ENCODE results near the gene CYB561.

The CYB561 gene

GRCh38 chr17:63448655-63449054, 2.5 kb upstream of the CYB561 start:
- no peak for FAIRE-seq

GRCh38 chr17:63447471-63448009, 1.4 kb upstream of the CYB561 start:
- no peak for FAIRE-seq

- FAIRE-seq = no peak
These were observed 806 bp upstream of the CYB561 start for GRCh38 chr17:63446753-63447470.

GRCh38 chr17:63445571-63445953, 544 bp downstream of the CYB561 start:
- FAIRE-seq = no peak

DNA sequence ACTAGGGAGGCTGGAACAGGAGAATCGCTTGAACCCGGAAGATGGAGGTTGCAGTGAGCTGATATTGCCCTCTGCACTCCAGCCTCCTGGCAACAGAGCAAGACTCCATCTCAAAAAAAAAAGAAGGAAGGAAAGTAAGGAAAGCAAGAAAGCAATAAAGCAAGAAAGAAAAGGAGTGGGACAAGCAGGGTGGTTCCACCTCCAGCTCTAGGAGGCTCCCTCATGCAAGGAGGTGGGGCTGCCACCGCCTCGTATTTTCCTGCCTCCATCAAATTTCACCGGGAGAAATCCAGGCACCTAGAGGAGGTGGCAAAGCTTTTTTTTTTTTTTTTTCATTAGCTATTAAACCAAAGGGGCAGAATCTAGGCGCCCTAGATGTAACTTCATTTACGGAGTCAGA, 1.0 kb downstream of the CYB561 start:
- no peak for FAIRE-seq

- no peak for FAIRE-seq
These were observed 1.6 kb downstream of the CYB561 start for GRCh38 chr17:63444457-63444856.

DNA sequence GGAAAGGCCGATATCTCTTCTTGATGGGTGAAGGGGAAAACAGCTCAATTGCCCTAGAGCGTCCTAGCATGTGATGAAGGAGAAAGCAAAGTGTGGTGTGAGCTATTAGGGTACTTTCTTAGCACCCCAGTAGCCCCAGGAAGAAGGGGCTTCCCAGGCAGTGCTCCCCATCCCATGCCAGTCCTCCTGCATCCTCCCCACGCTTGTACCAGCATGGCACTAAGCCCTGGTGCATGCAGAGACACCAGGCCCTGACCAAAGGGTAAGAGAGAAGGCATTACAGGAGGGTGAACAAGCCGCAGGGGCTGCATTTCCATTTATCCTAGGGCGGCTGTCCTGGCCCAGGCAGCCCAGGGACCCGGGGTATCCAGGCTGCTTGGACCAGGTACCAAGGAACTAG, 3.1 kb downstream of the CYB561 start:
- no peak for FAIRE-seq

DNA sequence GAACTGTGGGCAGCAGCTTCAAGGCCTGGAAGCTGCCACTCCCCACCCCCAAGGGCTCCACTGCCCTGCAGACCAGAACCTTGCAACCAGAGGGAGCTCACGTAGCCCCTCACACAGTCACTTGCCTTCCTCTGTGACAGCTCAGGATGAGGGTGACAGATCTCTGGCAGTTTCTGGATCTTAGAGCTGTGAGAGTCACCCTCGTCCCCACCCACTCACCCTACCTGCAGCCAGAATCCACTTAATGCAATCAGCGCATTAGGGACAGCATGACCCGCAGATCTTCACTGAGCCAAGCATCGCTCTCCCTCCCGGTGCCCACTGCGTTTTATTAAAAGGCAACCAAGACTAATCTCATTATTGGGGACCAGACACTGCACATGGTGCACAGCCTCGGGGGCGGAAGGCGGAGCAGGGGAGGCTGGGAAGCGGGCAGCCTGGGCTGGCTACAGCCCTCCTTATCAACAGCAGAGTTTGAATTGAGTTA, 3.5 kb downstream of the CYB561 start:
- FAIRE-seq = no peak

- FAIRE-seq = no peak
These were observed 4.0 kb downstream of the CYB561 start for GRCh38 chr17:63442074-63442473.

DNA sequence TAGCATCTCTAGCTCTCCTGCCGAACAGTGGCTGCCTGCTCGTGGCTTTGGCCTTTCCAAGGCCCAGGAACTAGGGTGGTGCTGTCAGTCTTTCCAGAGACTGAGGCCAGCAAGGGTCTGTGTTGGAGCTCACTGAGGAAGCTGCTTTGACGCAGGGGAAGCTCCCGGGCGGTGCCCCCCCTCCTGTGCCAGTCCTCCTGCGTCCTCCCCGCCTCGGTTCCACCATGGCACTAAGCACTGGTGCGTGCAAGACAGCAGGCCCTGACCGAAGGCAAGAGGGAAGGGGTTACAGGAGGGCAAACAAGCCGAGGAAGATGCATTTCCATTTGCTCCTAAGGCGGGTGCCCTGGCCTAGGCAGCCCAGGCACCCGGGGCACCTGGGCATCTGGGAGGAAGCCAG, 4.5 kb downstream of the CYB561 start:
- FAIRE-seq = no peak

DNA sequence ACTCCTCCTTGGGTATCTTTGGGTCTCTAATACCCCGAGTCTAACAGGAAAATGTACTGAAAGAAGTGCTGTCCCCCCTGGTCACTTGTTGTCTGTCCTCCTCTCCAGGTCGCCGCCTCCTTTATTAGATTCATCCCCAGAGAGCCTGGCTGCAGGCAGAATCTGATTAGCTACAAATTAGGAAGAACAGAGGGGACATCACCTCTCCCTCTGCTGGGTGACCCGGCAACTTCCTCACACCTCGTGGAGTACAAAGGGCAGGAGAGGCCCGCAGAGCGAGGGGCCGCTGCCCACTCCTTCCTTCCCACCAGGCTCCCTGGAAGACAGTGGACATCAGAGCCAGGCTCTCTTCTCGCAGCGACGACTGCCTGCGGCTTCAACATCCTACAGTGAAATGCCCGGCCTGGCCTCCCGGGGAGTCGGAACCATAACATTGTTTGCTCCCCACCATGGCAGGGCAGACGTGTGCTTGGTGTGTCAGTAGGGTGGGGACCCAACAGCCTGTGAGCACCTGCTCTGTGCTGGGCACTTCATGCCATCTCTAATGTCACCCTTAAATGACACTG, 5.3 kb downstream of the CYB561 start:
- no peak for FAIRE-seq

- no peak for FAIRE-seq
These were observed 5.9 kb downstream of the CYB561 start for GRCh38 chr17:63440127-63440769.

- FAIRE-seq = no peak
These were observed 6.4 kb downstream of the CYB561 start for GRCh38 chr17:63439687-63440086.

- FAIRE-seq = no peak
These were observed 7.7 kb downstream of the CYB561 start for GRCh38 chr17:63438092-63439051.

DNA sequence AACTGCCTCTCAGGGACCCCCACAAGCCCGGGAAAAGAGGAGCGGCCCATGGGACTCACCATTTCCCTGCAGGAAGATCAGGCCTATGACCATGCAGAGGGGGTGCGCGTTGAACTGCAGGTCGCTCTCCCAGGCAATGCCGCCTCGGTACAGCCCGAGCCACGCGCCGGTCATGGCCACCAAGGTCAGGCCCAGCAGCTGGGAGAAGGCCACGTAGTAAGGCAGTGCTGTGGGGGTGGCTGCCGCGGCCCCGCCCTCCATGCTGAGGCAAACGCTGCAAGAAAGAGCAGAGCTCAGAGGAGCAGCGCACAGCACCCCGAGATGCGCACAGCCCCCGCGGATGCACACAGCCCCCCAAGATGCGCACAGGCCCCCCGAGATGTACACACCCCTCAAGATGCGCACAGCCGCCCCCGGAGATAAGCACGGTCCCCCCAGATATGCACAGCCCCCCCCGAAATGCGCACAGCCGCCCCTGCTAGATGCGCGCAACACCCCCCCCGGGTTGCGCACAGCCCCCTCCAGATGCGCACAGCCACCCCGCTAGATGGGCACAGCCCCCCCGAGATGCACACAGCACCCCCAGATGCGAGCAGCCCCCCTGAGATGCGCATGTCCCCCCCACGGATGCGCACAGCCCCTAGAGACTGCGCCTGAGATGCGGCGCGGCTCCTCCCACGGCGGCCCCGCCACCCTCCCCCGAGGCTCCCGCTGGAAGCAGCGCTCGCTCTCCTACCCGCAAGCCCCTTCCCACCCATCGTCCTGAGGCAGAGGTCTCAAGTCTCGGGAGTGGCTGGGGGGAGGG, 8.6 kb downstream of the CYB561 start:
- no peak for FAIRE-seq

GRCh38 chr17:63436523-63437110, 9.5 kb downstream of the CYB561 start:
- no peak for FAIRE-seq

DNA sequence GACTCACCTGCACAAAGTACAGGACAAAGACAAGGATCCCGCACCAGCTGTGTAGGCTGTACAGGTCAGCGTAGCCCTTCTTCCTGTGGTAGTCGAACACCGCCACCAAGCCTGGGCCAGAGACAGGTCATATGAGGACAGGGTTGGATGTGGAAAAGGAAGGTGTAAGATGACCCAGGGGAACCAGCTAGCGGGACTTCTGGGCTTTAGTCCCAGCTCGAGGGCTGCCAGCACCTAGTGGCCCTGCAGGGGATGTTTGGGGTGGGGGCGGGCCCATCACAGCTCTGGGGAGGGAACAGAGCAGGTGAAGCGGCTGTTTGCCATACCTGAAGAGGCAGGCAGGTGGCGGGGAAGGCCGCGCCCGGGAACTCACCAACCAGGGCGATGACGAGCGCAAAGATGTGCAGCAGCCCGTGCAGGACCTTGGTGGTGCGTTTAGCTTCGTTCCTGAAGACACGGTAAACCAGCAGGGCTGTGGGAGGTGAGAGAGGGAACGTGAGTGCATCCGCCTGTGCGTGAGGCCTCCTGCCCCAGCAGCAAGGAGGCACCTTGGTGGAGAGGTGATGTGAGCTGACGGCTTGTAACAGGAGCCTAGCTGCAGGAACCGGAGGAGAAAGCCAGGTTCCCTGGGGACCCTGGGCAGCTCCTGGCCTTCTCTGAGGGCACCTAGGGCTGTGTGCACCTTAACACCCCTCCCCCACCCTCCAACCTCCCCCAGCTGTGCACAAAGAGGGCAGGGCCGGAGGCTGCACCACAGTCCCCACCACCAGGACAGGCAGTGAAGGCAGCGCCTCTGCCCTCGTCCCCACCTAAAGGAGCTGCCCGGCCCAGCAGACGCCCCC, 10.2 kb downstream of the CYB561 start:
- FAIRE-seq = no peak

DNA sequence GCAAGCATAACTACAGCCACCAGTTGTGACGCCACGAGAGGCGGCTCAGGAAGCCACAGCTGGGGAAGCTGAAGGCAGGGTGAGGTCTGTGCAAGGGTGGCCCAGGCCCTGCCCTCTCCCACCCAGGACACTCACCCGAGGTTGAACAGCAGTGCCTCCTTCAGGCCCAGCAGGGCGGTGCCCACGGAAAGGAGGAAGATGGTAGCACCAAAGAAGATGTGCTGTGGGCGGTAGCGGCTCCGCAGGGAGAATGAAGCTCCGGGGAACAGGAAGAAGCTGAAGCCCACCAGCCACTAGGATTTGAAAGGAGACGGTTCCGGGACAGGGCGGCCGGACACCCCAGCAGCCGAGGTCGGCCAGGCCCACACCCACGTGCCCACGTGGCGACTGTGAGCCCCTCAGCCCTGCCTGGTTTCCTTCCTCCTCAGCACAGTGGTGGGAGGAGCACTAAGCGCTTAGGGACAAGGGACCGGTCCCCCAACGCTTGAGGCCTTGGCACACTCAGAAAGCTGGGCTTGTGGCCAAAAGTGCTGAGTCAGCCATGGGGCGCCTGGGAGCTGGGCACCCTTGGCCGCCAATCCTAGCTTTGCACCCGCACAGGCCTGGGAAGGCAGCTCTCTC, 11.0 kb downstream of the CYB561 start:
- FAIRE-seq = no peak

- FAIRE-seq = no peak
These were observed 12.1 kb downstream of the CYB561 start for GRCh38 chr17:63433746-63434591.
